MCF 10A (cell line): ENCODE data around the gene KIF1C. TPM values are rescaled to one million over a fixed set of nuclear protein-coding genes. Genes with fewer than 3 reads are reported as not detected.

Experiments used
- BruUV-seq: library from RNA; stranded (reverse); fragments of 400-500 nt; replicated peaks from 2 replicates; lab custom pipeline; 2021; lab: Mats Ljungman, UMichigan
- CTCF ChIA-PET: fragments of 300-600 bp; sonication (Branson Sonifier 250); formaldehyde crosslinking; extraction: SDS; loops from one replicate; lab custom pipeline; 2021; ENCODE audit warnings: antibody characterized with exemption, inconsistent platforms; lab: Yijun Ruan, JAX
- POLR2A ChIA-PET: fragments of 300-600, 350-650 bp; sonication (Branson Sonifier 250); formaldehyde crosslinking; extraction: SDS; loops from one replicate; lab custom pipeline; 2020; ENCODE audit warnings: antibody characterized with exemption, inconsistent platforms; lab: Yijun Ruan, JAX
- DNase-seq: peaks from one replicate; pipeline ENCODE4 v3.0.0-alpha.2; 2018; ENCODE audit not compliant: unreplicated experiment
- H3K27ac Mint-ChIP-seq: one replicate; pipeline ENCODE4 v1.8.0; 2022; ENCODE audit warnings: mild to moderate bottlenecking, low read depth, mixed read lengths; ENCODE audit not compliant: unreplicated experiment
- H3K27me3 Mint-ChIP-seq: one replicate; pipeline ENCODE4 v1.8.0; 2022; ENCODE audit warnings: mixed read lengths; ENCODE audit not compliant: insufficient read depth, unreplicated experiment
- H3K36me3 Mint-ChIP-seq: one replicate; pipeline ENCODE4 v1.8.0; 2022; ENCODE audit warnings: mild to moderate bottlenecking, moderate library complexity, mixed read lengths; ENCODE audit not compliant: insufficient read depth, unreplicated experiment
- H3K4me1 Mint-ChIP-seq: one replicate; pipeline ENCODE4 v1.8.0; 2022; ENCODE audit warnings: mixed read lengths; ENCODE audit not compliant: insufficient read depth, unreplicated experiment
- H3K4me3 Mint-ChIP-seq: one replicate; pipeline ENCODE4 v1.8.0; 2022; ENCODE audit warnings: mild to moderate bottlenecking, moderate library complexity, mixed read lengths; ENCODE audit not compliant: unreplicated experiment
- H3K9me3 Mint-ChIP-seq: one replicate; pipeline ENCODE4 v1.8.0; 2022; ENCODE audit warnings: mixed read lengths; ENCODE audit not compliant: unreplicated experiment
- intact Hi-C: fragments of 100-400 bp; cut with micrococcal nuclease; formaldehyde crosslinking; loops from 2 replicates; pipeline ENCODE4 v1.14.1; 2022
- total RNA-seq: library from RNA; stranded (reverse); gene quantifications from 2 replicates; pipeline ENCODE4 v1.2.3, GENCODE V29; 2022
- TF ChIP-seq, protein P1 (sequence below): fragments of 200-600 bp; IDR thresholded peaks from one replicate; pipeline ENCODE4 v1.8.0; 2022; ENCODE audit warnings: antibody characterized with exemption, mild to moderate bottlenecking; ENCODE audit not compliant: unreplicated experiment

KIF1C gene
- total RNA-seq, 1 experiment from 2014 or later = 84.8 TPM

DNA sequence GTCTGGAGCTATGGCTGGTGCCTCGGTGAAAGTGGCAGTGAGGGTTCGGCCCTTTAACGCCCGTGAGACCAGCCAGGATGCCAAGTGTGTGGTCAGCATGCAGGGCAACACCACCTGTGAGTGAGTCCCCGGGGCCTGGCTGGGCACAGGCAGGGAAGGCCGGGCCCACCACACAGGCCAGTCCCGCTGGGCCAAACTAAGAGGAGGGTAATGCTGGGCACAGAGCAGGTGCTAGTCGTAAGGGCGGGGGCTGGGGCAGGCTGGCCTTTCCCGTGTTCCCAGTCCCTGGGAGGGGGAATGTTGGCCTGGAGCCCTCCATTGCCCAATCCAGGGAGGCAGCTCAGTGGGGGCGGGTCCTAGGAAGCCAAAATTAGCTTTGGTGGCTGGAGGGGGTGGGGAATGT is 2.5 kb downstream of the KIF1C start:
- no TSS peak for BruUV-seq
- POLR2A ChIA-PET = interaction anchor here (0.8 to 0.9 kb wide), 2 partner anchors 53 to 79 kb away, joined by 3 read pairs; no protein-coding TSS in a partner anchor
- H3K36me3 Mint-ChIP-seq = peaks cover 43% of the 10 kb centered on the region
- H3K9me3 Mint-ChIP-seq = no peaks in the 10 kb centered on the region
- peak overlapping the region; percentile 86 for H3K27ac Mint-ChIP-seq
- H3K4me1 Mint-ChIP-seq = peaks cover 23% of the 10 kb centered on the region
- H3K4me3 Mint-ChIP-seq = peak overlapping the region; percentile 97
- TF ChIP-seq, protein P1, sequence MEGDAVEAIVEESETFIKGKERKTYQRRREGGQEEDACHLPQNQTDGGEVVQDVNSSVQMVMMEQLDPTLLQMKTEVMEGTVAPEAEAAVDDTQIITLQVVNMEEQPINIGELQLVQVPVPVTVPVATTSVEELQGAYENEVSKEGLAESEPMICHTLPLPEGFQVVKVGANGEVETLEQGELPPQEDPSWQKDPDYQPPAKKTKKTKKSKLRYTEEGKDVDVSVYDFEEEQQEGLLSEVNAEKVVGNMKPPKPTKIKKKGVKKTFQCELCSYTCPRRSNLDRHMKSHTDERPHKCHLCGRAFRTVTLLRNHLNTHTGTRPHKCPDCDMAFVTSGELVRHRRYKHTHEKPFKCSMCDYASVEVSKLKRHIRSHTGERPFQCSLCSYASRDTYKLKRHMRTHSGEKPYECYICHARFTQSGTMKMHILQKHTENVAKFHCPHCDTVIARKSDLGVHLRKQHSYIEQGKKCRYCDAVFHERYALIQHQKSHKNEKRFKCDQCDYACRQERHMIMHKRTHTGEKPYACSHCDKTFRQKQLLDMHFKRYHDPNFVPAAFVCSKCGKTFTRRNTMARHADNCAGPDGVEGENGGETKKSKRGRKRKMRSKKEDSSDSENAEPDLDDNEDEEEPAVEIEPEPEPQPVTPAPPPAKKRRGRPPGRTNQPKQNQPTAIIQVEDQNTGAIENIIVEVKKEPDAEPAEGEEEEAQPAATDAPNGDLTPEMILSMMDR = no peak
- peak; percentile 27 for DNase-seq
- no peaks in the 10 kb centered on the region for H3K27me3 Mint-ChIP-seq
- CTCF ChIA-PET = interaction anchor here (0.6 to 1.2 kb wide), 3 partner anchors 54 to 310 kb away, joined by 3 read pairs; no protein-coding TSS in a partner anchor
- intact Hi-C loops = no loop called here

DNA sequence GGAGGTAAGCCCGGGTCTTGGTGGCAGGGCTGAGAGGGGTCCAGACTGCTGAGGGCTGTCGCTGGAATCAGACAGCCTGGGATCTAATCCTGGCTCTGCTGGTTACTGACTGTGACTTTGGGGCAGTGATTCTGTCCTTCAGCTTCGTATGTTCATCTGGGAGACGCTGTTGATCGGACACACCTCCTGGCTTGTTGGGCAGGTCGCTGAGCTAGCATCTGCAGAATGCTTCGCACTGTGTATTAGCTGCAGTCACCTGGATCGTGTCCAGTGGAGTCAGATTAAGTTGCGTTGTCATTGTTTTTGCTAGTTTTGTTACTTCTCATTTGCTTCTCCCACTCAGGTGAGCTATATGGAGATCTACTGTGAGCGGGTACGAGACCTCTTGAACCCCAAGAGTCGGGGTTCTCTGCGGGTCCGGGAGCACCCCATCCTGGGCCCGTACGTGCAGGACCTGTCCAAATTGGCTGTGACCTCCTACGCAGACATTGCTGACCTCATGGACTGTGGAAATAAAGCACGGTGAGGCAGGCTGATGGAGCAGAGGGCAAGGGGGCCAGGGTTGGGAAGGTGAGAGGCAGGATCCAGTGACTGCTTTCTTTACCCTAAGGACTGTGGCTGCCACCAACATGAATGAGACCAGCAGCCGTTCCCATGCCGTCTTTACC is 4.5 kb downstream of the KIF1C start:
- intact Hi-C loops = no loop called here
- TF ChIP-seq, protein P1 = no peak
- CTCF ChIA-PET = interaction anchor here (0.6 kb wide), 2 partner anchors 10 to 27 kb away, joined by 3 read pairs; no protein-coding TSS in a partner anchor
- no TSS peak for BruUV-seq
- no peaks in the 10 kb centered on the region for H3K27me3 Mint-ChIP-seq
- no peak overlapping the region for H3K27ac Mint-ChIP-seq
- POLR2A ChIA-PET = interaction anchor here (1.2 kb wide), 1 partner anchor 35 kb away, joined by 3 read pairs; the partner anchor contains the start of gene SPAG7
- H3K36me3 Mint-ChIP-seq = peaks cover 63% of the 10 kb centered on the region
- H3K9me3 Mint-ChIP-seq = no peaks in the 10 kb centered on the region
- no peak for DNase-seq
- no peak overlapping the region for H3K4me3 Mint-ChIP-seq
- peaks cover 23% of the 10 kb centered on the region for H3K4me1 Mint-ChIP-seq

DNA sequence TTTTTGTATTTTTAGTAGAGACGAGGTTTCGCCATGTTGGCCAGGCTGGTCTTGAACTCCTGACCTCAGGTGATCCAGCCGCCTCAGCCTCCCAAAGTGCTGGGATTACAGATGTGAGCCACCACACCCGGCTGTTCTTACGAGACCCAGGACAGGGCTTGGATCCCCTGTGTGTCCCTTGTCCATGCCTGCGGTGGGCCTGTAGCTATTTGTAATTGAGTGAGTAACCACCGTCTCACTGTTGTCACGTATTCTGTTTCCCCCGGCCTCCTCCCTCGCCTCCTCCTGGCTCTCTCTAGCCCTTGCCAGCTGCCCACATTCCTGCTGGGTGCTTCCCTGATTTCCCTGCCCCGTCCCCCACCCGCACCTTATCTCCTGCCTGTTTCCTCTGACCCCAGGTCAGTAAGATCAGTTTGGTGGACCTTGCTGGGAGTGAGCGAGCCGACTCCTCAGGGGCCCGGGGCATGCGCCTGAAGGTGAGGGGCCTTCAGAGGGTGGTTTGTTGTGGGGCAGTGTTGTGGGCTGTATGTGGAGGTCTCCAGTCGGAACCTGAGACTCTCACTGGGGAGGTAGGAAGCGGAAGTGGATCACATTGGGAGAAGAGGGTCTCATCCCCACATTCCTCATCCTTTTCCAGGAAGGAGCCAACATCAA is 5.6 kb downstream of the KIF1C start:
- no TSS peak for BruUV-seq
- Mint-ChIP-seq H3K9me3 (no peaks in the 10 kb centered on the region), H3K4me1 (peaks cover 23% of the 10 kb centered on the region), H3K27me3 (no peaks in the 10 kb centered on the region), H3K36me3 (peaks cover 72% of the 10 kb centered on the region), H3K4me3 (no peak overlapping the region), H3K27ac (peak overlapping the region; percentile 14)
- ChIA-PET POLR2A (no interaction called here), CTCF (no interaction called here)
- DNase-seq = no peak
- TF ChIP-seq, protein P1 = no peak
- intact Hi-C loops = no loop called here

DNA sequence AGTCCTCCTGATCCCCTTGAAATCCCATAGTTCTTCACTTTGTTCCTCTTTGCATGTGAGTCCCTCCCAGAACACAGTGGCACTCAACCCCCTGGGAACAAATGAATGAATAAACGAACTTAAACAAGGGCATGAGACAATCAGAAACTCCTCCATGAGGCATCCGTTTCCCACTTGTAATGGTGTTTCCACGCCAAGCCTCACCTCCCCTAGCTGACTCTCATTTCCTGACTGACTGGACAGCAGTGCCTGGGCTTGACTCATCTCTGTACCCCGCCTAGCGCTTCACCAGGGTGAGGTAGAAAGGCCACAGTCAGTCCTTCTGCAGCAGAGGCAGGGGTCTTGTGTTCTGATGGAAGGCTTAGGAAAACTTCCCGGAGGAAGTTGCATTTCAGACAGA is 14.2 kb downstream of the KIF1C start:
- Mint-ChIP-seq H3K4me3 (no peak overlapping the region), H3K27ac (peak overlapping the region; percentile 69), H3K36me3 (peaks cover 76% of the 10 kb centered on the region), H3K9me3 (no peaks in the 10 kb centered on the region), H3K27me3 (no peaks in the 10 kb centered on the region), H3K4me1 (peaks cover 8% of the 10 kb centered on the region)
- TF ChIP-seq, protein P1 = no peak
- intact Hi-C loops = no loop called here
- DNase-seq = no peak
- no TSS peak for BruUV-seq
- ChIA-PET POLR2A (no interaction called here), CTCF (no interaction called here)
